Endothelial cell of umbilical vein (primary cell): ENCODE results near the gene MPDU1. TPM values are rescaled to one million over a fixed set of nuclear protein-coding genes. Genes with fewer than 3 reads are reported as not detected.

Experiments
- BruUV-seq: library from RNA; stranded (reverse); fragments of 400-500 nt; replicated peaks from 2 replicates; lab custom pipeline; 2021; lab: Mats Ljungman, UMichigan
- CTCF ChIA-PET: fragments of 300-600, 350-600 bp; sonication (Branson Sonifier 250); formaldehyde crosslinking; loops from one replicate; lab custom pipeline; 2021; ENCODE audit warnings: antibody characterized with exemption, inconsistent platforms; lab: Charles Lee
- POLR2A ChIA-PET: fragments of 300-600, 350-600 bp; sonication (Branson Sonifier 250); formaldehyde crosslinking; loops from one replicate; lab custom pipeline; 2021; ENCODE audit warnings: antibody characterized with exemption, inconsistent platforms; lab: Charles Lee
- DNase-seq: peaks from one replicate; pipeline ENCODE4 v3.0.0-alpha.2; 2011; ENCODE audit warnings: low read depth, low spot score
- FAIRE-seq: peaks from 2 replicates; lab custom pipeline; 2011; peaks lifted over from hg19 to GRCh38; lab: Jason Lieb, UNC
- H2AFZ ChIP-seq: 2 replicates; pipeline ENCODE4 v1.6.0; 2012; ENCODE audit warnings: low read depth, low read length, control low read depth, inconsistent platforms
- H3K27ac ChIP-seq: 2 replicates; pipeline ENCODE4 v1.5.1; 2011; ENCODE audit warnings: low read depth, mild to moderate bottlenecking, control low read depth, low read length, moderate library complexity; ENCODE audit not compliant: insufficient read depth
- H3K27me3 ChIP-seq, 2 experiments: 2 replicates each; pipeline versions ENCODE4 v1.6.0 to v1.6.1; 2011; ENCODE audit warnings: low read length in 2 of 2, mixed read lengths in 1 of 2; ENCODE audit not compliant: control insufficient read depth in 2 of 2, insufficient read depth in 2 of 2
- H3K36me3 ChIP-seq, 2 experiments: 2 replicates in 1 of 2; 3 replicates in 1 of 2; pipeline ENCODE4 v1.5.1; 2011; ENCODE audit warnings: low read length in 2 of 2, mild to moderate bottlenecking in 1 of 2, moderate library complexity in 1 of 2; ENCODE audit not compliant: control insufficient read depth in 2 of 2, insufficient read depth in 2 of 2; ENCODE audit errors: extremely low read depth in 1 of 2
- H3K4me1 ChIP-seq: 3 replicates; pipeline ENCODE4 v1.5.1; 2011; ENCODE audit warnings: mild to moderate bottlenecking, low read length; ENCODE audit not compliant: control insufficient read depth, insufficient read depth; ENCODE audit errors: extremely low read depth
- H3K4me2 ChIP-seq: 2 replicates; pipeline ENCODE4 v1.6.1; 2011; ENCODE audit warnings: low read length, control low read depth, mixed read lengths; ENCODE audit not compliant: insufficient read depth
- H3K4me3 ChIP-seq, 3 experiments: fragments of 200-600 bp in 1 of 3; sonication (generic), shearing (Covaris generic) in 1 of 3; replicated peaks in 1 of 3; 2 replicates each; pipeline ENCODE4 v1.5.1; 2011 to 2016; ENCODE audit warnings: control low read depth in 3 of 3, low read length in 3 of 3, mild to moderate bottlenecking in 2 of 3, inconsistent platforms in 1 of 3, low read depth in 1 of 3, moderate library complexity in 1 of 3; ENCODE audit not compliant: insufficient read depth in 1 of 3
- H3K79me2 ChIP-seq: 2 replicates; pipeline ENCODE4 v1.6.0; 2012; ENCODE audit warnings: low read length, inconsistent platforms; ENCODE audit not compliant: control insufficient read depth, insufficient read depth
- H3K9ac ChIP-seq: replicated peaks from 2 replicates; pipeline ENCODE3; 2011; ENCODE audit warnings: low read length, control low read depth; ENCODE audit not compliant: insufficient read depth; ENCODE audit errors: extremely low read depth
- H3K9me1 ChIP-seq: replicated peaks from 3 replicates; pipeline ENCODE4 v1.6.0; 2011; ENCODE audit warnings: mild to moderate bottlenecking, low read length; ENCODE audit not compliant: control insufficient read depth, insufficient read depth; ENCODE audit errors: extremely low read depth
- H3K9me3 ChIP-seq: replicated peaks from 2 replicates; pipeline ENCODE4 v1.5.1; 2012; ENCODE audit warnings: low read length, inconsistent platforms; ENCODE audit not compliant: control insufficient read depth, insufficient read depth
- H4K20me1 ChIP-seq: replicated peaks from 2 replicates; pipeline ENCODE3; 2011; ENCODE audit warnings: mild to moderate bottlenecking, low read length; ENCODE audit not compliant: control insufficient read depth, insufficient read depth; ENCODE audit errors: extremely low read depth
- CTCF ChIP-seq, 2 donors: IDR thresholded peaks; 1 replicate in 1 of 2; 2 replicates in 1 of 2; pipeline ENCODE4 v1.5.1; 2011; ENCODE audit warnings: low read length in 2 of 2, mild to moderate bottlenecking in 2 of 2, moderate library complexity in 2 of 2, control low read depth in 1 of 2, inconsistent platforms in 1 of 2, low read depth in 1 of 2; ENCODE audit not compliant: insufficient read depth in 1 of 2; ENCODE audit errors: extremely low read depth in 1 of 2
- EZH2 ChIP-seq: IDR thresholded peaks from 2 replicates; pipeline ENCODE4 v1.6.1; 2012; ENCODE audit warnings: borderline replicate concordance, low read depth, mild to moderate bottlenecking, moderate library complexity, low read length, inconsistent platforms; ENCODE audit not compliant: severe bottlenecking
- FOS ChIP-seq: IDR thresholded peaks from 2 replicates; pipeline ENCODE4 v1.6.1; 2011; ENCODE audit warnings: mild to moderate bottlenecking, low read length, moderate library complexity, borderline replicate concordance; ENCODE audit not compliant: insufficient read depth
- GATA2 ChIP-seq: IDR thresholded peaks from 2 replicates; pipeline ENCODE4 v1.7.0; 2011; ENCODE audit warnings: low read depth, mild to moderate bottlenecking, moderate library complexity, mixed read lengths, low read length; ENCODE audit not compliant: insufficient read length, insufficient read depth
- JUN ChIP-seq: IDR thresholded peaks from 2 replicates; pipeline ENCODE4 v1.6.1; 2011; ENCODE audit warnings: borderline replicate concordance, low read depth; ENCODE audit not compliant: insufficient read length, insufficient read depth
- MYC ChIP-seq: IDR thresholded peaks from one replicate; pipeline ENCODE4 v1.6.1; 2011; ENCODE audit warnings: mild to moderate bottlenecking, low read depth, low read length
- POLR2A ChIP-seq: IDR thresholded peaks from 2 replicates; pipeline ENCODE4 v1.6.1; 2012; ENCODE audit warnings: low read depth, mild to moderate bottlenecking, control low read depth, low read length
- POLR2AphosphoS5 ChIP-seq: IDR thresholded peaks from 2 replicates; pipeline ENCODE4 v1.6.1; 2012; ENCODE audit warnings: low read depth, mild to moderate bottlenecking, control low read depth, low read length, moderate library complexity; ENCODE audit not compliant: insufficient read depth
- dilution Hi-C: fragments of 300-500 bp; cut with MboI; formaldehyde crosslinking; loops from one replicate; pipeline ENCODE4 v1.15.0; 2019; ENCODE audit warnings: low sequenced_read_pairs; ENCODE audit not compliant: extremely low pct_ligation_motif_present
- intact Hi-C: fragments of 100-400 bp; cut with micrococcal nuclease; formaldehyde crosslinking; loops from one replicate; pipeline ENCODE4 v1.10.0; 2022
- polyA plus RNA-seq, 4 experiments: library from polyadenylated mRNA; depleted of rRNA in 3 of 4; stranded (reverse) in 3 of 4; unstranded in 1 of 4; fragments of >200 nt; gene quantifications; 2 replicates each; pipeline versions ENCODE4 v1.2.1 to v1.2.3, GENCODE V29; 2011 to 2012; ENCODE audit warnings: missing spikeins in 1 of 4
- total RNA-seq: library from RNA; stranded (reverse); gene quantifications from 2 replicates; pipeline ENCODE4 v1.2.3, GENCODE V29; 2021
- TF ChIP-seq, protein P1 (sequence below): IDR thresholded peaks from 2 replicates; pipeline ENCODE4 v1.6.1; 2011; ENCODE audit not compliant: insufficient read depth, insufficient read length

MPDU1 gene
- total and polyA plus RNA-seq, 2 donors (not counting 3 experiments of a cell fraction or from before 2014, with no cell fraction given), result 78.0 to 368 TPM

- TF ChIP-seq GATA2, result no peak
- TF ChIP-seq JUN, result no peak
- no peak for TF ChIP-seq MYC
- TF ChIP-seq POLR2A, result no peak
- TF ChIP-seq POLR2AphosphoS5, result no peak
- TF ChIP-seq, protein P1, sequence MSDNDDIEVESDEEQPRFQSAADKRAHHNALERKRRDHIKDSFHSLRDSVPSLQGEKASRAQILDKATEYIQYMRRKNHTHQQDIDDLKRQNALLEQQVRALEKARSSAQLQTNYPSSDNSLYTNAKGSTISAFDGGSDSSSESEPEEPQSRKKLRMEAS, result no peak
- no peak for TF ChIP-seq EZH2
- no peak for TF ChIP-seq FOS
- TF ChIP-seq CTCF (IDR thresholded peaks at IDR 0.05; ENCODE audit: extremely low read depth in 1 of 2, insufficient read depth in 1 of 2, low read depth in 1 of 2, low read length in 2 of 2), result no peak
- H3K36me3 ChIP-seq, result no peaks in the 10 kb centered on the region
- no peak overlapping the region for H3K27ac ChIP-seq
- no peak for FAIRE-seq
- H3K9me1 ChIP-seq, result no peaks in the 10 kb centered on the region
- DNase-seq, result no peak
- no TSS peak for BruUV-seq
- dilution Hi-C loops, result no loop called here
- H3K4me1 ChIP-seq, result peaks cover 5% of the 10 kb centered on the region
- peaks cover 7% of the 10 kb centered on the region for H3K79me2 ChIP-seq
- no peak overlapping the region for H3K4me3 ChIP-seq
- no peak overlapping the region for H3K4me2 ChIP-seq
- no peak overlapping the region for H3K9ac ChIP-seq
- ChIA-PET CTCF (interaction anchor here (1.0 to 1.4 kb wide), 2 partner anchors 9 to 13 kb away, joined by 4 read pairs; partner anchors contain the start of gene SAT2), POLR2A (interaction anchor here (1.0 kb wide), 1 partner anchor 9 kb away, joined by 4 read pairs; the partner anchor contains the start of gene SAT2)
- intact Hi-C loops, result loop anchor here (10.0 kb wide), 1 partner anchor 226 kb away; no protein-coding TSS in a partner anchor
- H4K20me1 ChIP-seq, result peaks cover 1% of the 10 kb centered on the region
- H2AFZ ChIP-seq, result no peak overlapping the region
- no peaks in the 10 kb centered on the region for H3K9me3 ChIP-seq
- H3K27me3 ChIP-seq, result no peaks in the 10 kb centered on the region
These were observed 35.0 kb downstream of the MPDU1 start for GRCh38 chr17:7618608-7619007.
